ENCODE data around the gene EMX1.

- TF ChIP-seq CTCF (conservative IDR thresholded peaks at IDR 0.05 in 1 of 2, IDR thresholded peaks at IDR 0.05 in 1 of 2; ENCODE audit: low read depth in 1 of 2, low read length in 2 of 2): no peak
- no peak for TF ChIP-seq EZH2 (IDR thresholded peaks at IDR 0.05; ENCODE audit: low read length, missing control alignments)
Measured at GRCh38 chr2:72953528-72953927, 36.2 kb downstream of the EMX1 start.
